Activated T-helper 9 cell treated with anti-CD3 and anti-CD28 coated beads, Interleukin-2, amount 50 U/mL, for 16 hours (primary cell): ENCODE data around the gene PCDHB4.
"Not testable (repeated sequence)": the region's sequence is repeated elsewhere in the genome, so short reads cannot be mapped to it uniquely, and the experiment has no call there.

ENCODE experiments used
- DNase-seq: peaks from one replicate; pipeline ENCODE4 v3.0.0-alpha.2; 2020; ENCODE audit warnings: low read depth

PCDHB4 gene

DNA sequence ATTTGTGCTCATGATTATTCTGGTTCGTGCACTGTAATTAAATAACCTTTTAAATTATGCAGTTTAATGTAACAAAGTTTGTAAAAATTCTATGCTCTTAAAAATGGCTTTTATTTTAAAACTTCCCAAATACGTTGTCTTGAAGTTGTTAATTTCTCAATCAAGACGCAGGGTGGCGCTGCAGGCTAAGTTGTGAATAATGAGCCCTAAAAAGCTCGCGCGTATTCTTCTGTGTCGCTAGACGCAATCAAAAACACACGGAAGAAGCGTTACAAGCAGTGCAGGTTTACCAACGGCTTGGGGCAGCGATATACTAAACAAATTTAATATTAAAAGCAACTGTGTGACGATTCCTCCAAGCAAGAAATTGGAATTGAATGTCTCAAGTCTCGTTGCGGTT, at the start of gene PCDHB4:
Gene PCDHB4, plus strand, starts transcription at position 256 of the 400 bp plus-strand sequence. CDS start 181 bp downstream, outside the sequence.
- no peak for DNase-seq

DNA sequence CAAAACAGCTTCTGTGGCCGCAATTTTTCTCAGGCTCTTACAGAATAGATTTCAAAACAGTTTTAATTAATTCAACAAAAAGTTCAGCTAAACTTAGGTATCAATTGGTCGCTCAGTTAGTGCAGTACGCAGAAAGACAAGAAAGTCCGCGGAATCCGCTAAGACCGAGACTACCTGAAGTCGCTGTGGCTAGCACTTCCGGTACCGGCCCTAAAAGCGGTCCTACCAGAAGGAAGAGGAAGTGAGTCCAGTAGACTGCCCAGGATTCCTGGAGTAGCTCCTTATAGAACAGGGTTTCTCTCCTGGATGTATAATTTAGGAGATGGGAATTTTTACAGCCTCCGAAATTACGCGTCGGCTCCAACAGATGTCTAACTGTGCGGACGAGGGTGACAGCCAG, 43.8 kb upstream of the PCDHB4 start:
- DNase-seq = no peak

DNA sequence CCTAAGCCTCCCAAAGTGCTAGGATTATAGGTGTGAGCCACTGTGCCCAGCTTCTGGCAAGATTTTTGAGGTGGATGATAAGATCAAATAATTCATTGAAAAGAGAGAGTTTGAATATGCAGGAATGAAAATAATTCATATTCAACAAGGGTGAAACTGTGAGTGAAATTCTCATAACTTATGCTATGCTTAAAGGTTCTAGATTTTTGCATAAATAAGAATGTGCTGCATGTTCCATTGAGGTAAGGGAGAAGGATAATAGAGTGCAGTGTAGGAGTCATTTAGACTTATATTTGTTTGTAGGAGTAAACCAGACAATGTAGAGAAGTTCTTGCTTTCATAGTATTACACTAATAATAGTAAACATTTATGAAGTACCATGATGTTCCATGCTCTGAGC, 39.4 kb upstream of the PCDHB4 start:
- DNase-seq = no peak

GRCh38 chr5:141084487-141084989, 37.1 kb upstream of the PCDHB4 start:
- no peak for DNase-seq

DNA sequence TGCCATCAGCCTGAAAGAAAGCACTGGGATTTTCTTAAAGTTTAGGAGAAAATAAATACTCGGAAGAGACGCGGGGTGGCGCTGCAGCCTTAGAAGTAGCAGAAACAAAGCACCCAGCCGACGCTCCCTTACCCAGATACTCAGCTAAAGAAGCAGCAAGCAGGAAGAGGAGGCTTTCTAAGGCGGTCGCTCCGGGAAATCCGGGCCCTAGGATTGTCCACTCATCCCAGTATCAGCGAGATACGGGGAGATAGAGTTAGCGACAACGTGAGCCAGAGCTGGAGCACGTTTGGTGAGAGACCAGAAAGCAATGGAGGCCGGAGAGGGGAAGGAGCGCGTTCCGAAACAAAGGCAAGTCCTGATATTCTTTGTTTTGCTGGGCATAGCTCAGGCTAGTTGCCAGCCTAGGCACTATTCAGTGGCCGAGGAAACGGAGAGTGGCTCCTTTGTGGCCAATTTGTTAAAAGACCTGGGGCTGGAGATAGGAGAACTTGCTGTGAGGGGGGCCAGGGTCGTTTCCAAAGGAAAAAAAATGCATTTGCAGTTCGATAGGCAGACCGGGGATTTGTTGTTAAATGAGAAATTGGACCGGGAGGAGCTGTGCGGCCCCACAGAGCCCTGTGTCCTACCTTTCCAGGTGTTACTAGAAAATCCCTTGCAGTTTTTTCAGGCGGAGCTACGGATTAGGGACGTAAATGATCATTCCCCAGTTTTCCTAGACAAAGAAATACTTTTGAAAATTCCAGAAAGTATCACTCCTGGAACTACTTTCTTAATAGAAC, 26.9 kb upstream of the PCDHB4 start, which contains the start of gene PCDHB2:
Gene PCDHB2, plus strand, starts transcription at position 135 of the 782 bp plus-strand sequence. Its CDS starts 176 bp downstream, at position 311.
- DNase-seq = no peak

DNA sequence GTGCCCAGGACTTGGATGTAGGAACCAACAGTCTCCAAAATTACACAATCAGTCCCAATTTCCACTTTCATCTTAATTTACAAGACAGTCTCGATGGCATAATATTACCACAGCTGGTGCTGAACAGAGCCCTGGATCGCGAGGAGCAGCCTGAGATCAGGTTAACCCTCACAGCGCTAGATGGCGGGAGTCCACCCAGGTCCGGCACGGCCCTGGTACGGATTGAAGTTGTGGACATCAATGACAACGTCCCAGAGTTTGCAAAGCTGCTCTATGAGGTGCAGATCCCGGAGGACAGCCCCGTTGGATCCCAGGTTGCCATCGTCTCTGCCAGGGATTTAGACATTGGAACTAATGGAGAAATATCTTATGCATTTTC, 26.4 kb upstream of the PCDHB4 start:
- no peak for DNase-seq

GRCh38 chr5:141096181-141096580, 25.4 kb upstream of the PCDHB4 start:
- DNase-seq = not testable (repeated sequence)

DNA sequence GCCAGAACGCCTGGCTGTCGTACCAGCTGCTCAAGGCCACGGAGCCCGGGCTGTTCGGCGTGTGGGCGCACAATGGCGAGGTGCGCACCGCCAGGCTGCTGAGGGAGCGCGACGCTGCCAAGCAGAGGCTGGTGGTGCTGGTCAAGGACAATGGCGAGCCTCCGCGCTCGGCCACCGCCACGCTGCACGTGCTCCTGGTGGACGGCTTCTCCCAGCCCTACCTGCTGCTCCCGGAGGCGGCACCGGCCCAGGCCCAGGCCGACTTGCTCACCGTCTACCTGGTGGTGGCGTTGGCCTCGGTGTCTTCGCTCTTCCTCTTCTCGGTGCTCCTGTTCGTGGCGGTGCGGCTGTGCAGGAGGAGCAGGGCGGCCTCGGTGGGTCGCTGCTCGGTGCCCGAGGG, 25.0 kb upstream of the PCDHB4 start:
- DNase-seq = not testable (repeated sequence)

DNA sequence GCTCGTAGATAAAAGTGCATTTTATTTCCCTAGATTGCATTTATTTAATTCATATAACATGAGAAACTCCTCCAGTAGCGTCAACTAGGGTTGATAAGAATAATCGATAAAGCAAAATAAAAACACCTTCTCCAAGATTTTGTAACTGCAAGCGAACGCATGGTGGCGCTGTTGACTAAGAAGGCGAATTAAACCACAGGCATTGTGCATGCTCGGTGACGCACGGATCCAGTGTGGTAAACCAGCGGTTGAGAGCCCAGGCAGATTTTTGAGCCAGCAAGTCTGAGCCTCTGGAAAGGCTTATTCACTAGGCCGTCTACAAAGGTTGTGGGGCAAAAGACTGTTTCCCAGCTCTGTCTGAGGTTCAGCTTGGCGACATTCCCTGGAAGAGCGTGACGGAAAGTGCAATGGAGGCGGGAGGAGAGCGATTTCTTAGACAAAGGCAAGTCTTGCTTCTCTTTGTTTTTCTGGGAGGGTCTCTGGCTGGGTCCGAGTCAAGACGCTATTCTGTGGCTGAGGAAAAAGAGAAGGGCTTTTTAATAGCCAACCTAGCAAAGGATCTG, 21.3 kb upstream of the PCDHB4 start, which contains the start of gene PCDHB3:
Gene PCDHB3, plus strand, starts transcription at position 231 of the 563 bp plus-strand sequence. Its CDS starts 177 bp downstream, at position 408.
- no peak for DNase-seq

DNA sequence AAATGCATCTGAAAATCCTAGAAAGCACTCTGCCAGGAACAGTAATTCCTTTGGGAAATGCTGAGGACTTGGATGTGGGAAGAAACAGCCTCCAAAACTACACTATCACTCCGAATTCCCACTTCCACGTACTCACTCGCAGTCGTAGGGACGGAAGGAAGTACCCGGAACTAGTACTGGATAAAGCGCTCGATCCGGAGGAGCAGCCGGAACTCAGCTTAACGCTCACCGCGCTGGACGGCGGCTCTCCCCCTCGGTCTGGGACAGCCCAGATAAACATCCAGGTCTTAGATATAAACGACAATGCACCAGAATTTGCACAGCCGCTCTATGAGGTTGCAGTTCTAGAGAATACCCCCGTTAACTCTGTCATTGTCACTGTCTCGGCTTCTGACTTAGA, 20.6 kb upstream of the PCDHB4 start:
- DNase-seq = no peak

DNA sequence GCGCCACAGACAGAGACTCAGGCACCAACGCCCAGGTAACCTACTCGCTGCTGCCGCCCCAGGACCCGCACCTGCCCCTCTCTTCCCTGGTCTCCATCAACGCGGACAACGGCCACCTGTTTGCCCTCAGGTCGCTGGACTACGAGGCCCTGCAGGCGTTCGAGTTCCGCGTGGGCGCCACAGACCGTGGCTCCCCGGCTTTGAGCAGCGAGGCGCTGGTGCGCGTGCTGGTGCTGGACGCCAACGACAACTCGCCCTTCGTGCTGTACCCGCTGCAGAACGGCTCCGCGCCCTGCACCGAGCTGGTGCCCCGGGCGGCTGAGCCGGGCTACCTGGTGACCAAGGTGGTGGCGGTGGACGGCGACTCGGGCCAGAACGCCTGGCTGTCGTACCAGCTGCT, 19.5 kb upstream of the PCDHB4 start:
- not testable (repeated sequence) for DNase-seq

GRCh38 chr5:141102471-141102870, 19.1 kb upstream of the PCDHB4 start:
- DNase-seq = not testable (repeated sequence)

DNA sequence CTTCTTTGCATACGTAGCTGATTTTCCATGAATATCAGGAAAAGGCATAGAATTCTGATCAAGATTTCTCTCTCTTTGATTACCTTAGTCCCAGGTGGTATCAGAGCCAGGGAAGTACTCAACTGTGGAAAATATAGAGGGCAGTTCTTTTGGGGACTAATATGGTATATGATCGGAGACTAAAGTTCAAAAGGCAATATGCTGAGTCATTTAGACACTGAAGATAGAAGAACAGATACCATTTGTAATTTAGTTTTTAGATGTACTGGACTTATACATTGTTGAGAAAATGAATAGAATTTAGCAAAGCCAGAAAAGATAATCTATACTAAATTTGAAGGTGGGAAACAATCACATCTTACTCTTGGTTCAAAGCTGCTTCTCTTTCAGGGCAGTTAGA, 16.3 kb upstream of the PCDHB4 start:
- no peak for DNase-seq

DNA sequence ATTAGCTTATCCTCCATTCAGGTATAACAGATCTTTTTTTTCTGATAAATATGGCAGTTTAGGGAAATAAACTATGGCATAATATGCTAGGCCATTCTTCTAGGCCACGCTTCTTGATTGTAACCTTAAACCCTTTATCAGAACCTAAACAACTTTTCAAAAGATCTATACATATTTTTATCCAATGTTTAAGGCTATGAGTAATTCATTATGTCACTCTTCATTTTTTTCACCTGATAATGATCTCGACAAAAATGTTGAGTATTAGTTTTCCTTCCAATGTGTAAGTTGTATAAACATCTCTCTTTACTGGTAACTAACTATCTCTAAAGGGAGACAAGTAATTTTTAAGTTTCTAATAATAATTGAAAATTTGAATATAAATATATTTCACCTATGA, 2.4 kb upstream of the PCDHB4 start:
- no peak for DNase-seq

- no peak for DNase-seq
These were observed 367 bp downstream of the PCDHB4 start for GRCh38 chr5:141121985-141122384.

GRCh38 chr5:141123396-141124135, 1.9 kb downstream of the PCDHB4 start:
- DNase-seq = not testable (repeated sequence)

DNA sequence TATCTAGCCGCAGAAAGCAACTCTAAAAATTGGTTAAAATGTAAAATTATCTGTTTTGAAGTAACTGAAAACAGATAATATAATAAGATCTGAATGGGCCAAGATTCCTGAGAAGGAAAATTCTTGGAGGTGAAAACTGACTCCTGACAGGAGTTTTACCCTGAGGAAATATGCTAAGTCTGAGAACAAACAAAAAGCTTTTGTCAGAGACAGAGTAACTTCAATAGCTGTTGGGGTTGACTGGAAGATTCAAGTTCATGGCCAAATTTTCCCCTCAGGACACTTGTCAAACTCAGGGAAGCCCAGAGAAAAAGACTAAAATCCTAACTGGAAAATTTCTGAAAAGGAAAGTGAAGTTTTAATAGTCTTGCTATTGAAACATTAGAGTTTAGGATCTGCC, 5.7 kb downstream of the PCDHB4 start:
- DNase-seq = no peak

DNA sequence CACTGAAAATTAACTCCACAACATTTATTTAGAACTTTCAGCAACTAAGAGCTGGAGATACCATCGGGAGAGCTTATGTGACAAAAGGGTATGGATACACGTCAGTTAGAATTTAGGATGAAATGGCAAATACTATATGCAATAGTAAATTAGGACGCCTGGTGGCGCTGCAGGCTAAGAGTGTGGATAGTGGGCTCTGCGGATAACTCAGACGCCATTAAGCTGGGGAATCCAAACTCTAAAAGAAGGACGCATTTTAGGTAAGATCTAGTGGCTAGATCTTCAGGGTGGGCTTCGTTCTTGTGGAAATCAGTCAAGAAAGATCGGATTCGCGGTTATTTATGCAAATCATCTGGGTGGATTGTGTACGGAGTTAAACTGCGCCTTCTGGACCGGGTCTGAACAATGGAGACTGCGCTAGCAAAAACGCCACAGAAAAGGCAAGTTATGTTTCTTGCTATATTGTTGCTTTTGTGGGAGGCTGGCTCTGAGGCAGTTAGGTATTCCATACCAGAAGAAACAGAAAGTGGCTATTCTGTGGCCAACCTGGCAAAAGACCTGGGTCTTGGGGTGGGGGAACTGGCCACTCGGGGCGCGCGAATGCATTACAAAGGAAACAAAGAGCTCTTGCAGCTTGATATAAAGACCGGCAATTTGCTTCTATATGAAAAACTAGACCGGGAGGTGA, 13.6 kb downstream of the PCDHB4 start, which contains the start of gene PCDHB5:
Gene PCDHB5, plus strand, starts transcription at position 177 of the 688 bp plus-strand sequence. Its CDS starts 229 bp downstream, at position 406.
- DNase-seq = no peak

DNA sequence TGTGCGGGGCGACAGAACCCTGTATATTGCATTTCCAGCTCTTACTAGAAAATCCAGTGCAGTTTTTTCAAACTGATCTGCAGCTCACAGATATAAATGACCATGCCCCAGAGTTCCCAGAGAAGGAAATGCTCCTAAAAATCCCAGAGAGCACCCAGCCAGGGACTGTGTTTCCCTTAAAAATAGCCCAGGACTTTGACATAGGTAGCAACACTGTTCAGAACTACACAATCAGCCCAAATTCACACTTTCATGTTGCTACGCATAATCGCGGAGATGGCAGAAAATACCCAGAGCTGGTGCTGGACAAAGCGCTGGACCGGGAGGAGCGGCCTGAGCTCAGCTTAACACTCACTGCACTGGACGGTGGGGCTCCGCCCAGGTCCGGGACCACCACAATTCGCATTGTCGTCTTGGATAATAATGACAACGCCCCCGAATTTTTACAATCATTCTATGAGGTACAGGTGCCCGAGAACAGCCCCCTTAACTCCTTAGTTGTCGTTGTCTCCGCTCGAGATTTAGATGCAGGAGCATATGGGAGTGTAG, 14.2 kb downstream of the PCDHB4 start:
- DNase-seq = no peak

DNA sequence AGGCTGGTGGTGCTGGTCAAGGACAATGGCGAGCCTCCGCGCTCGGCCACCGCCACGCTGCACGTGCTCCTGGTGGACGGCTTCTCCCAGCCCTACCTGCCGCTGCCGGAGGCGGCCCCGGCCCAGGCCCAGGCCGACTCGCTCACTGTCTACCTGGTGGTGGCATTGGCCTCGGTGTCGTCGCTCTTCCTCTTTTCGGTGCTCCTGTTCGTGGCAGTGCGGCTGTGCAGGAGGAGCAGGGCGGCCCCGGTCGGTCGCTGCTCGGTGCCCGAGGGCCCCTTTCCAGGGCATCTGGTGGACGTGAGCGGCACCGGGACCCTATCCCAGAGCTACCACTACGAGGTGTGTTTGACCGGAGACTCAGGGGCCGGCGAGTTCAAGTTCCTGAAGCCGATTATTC, 15.7 kb downstream of the PCDHB4 start:
- not testable (repeated sequence) for DNase-seq

DNA sequence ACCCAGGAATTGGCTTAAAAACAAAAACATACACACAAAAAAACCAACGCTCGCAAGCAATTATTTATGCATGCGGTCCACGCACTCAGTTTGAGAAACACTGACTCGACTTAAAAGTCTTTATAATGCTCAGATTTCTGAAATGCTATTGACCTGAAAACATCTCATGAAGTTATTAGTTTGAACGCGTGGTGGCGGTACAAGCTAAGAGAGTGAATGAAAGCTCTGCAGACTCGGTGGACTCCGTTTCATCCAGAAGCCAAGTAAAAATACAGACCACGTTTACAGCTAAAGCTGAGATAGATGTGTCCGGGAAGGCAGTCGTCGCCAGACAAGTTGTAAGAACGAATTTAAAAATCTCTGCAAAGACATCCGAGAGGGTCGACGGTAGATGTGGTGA, 28.2 kb downstream of the PCDHB4 start, which contains the start of gene PCDHB6:
Gene PCDHB6, plus strand, starts transcription at position 246 of the 400 bp plus-strand sequence. CDS start 201 bp downstream, outside the sequence.
- no peak for DNase-seq
